ENCODE results near the gene FOXA1. TPM values are rescaled to one million over a fixed set of nuclear protein-coding genes. Genes with fewer than 3 reads are reported as not detected.

Gene FOXA1
- total RNA-seq, 1 donor from 2014 or later = not detected

DNA sequence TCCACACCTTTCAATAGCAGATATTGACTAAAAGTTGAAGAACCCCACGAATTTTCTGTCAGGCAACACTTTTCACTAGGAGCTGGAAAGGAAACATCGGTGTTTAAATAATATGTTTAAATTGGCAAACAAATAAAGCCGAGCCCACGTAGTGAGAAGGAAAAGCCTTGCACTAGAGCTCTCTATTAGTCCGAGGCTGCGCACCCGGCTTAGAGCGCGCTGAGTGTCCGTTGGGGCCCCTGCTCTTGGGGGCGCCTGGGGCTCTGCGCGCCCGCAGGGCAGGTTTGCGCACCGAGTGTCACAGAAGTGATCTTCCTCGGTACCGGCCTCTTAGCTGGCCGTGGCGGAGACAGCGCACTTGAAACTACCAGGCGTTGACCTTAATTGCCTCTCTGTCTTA is 6.8 kb upstream of the FOXA1 start:
- Mint-ChIP-seq H3K36me3 (ENCODE audit: low read depth) (no peaks in the 10 kb centered on the region), H3K9me3 (ENCODE audit: low read depth) (no peaks in the 10 kb centered on the region), H3K27me3 (ENCODE audit: low read depth) (peaks cover 89% of the 10 kb centered on the region), H3K27ac (ENCODE audit: unreplicated experiment) (no peak overlapping the region), H3K4me1 (ENCODE audit: low read depth) (peaks cover 16% of the 10 kb centered on the region), H3K4me3 (ENCODE audit: unreplicated experiment) (no peak overlapping the region)
- no peak for DNase-seq (ENCODE audit: low spot score)
- TF ChIP-seq, protein P1, sequence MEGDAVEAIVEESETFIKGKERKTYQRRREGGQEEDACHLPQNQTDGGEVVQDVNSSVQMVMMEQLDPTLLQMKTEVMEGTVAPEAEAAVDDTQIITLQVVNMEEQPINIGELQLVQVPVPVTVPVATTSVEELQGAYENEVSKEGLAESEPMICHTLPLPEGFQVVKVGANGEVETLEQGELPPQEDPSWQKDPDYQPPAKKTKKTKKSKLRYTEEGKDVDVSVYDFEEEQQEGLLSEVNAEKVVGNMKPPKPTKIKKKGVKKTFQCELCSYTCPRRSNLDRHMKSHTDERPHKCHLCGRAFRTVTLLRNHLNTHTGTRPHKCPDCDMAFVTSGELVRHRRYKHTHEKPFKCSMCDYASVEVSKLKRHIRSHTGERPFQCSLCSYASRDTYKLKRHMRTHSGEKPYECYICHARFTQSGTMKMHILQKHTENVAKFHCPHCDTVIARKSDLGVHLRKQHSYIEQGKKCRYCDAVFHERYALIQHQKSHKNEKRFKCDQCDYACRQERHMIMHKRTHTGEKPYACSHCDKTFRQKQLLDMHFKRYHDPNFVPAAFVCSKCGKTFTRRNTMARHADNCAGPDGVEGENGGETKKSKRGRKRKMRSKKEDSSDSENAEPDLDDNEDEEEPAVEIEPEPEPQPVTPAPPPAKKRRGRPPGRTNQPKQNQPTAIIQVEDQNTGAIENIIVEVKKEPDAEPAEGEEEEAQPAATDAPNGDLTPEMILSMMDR (IDR thresholded peaks at IDR 0.05) = no peak

DNA sequence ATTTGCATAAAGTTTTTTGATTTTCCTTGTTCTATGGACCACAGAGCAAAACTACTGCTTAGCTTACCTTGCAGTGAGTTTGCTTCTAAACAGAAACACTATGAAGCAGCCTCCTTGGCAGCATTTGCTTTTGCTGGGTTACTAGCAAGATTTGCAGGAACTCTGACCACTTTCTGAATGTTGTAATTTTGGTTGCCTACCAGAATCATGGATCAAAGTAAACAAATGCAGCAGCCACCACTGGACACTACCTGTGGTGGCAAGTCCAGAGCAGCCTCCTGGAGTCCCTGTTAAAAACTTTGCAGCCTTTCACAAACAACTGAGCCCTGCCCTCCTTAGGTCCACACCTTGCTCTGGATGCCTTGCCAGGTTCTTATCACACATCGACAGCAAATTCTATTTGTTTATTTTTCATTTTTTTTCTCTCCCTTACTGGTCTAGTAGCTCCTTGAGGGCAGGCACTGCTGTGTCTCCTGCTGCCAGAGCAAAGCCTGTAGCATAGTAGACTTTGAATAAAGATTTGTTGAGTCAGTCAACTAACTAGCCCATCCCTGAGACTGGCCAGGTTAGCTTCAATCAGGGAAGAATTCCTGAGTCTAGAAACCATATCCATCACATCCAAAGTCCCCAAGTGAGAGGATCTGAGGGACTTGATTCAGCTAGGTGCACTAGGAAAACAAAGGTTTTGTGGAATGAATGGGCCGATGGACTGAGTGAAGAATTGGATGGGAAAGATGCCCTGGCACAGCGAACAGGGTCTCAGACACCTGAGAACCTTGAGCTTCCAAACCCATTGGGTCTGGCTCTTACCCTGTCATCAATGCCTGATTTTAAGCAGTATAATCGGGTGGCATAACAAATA is 6.1 kb upstream of the FOXA1 start:
- no peak overlapping the region for H3K27ac Mint-ChIP-seq (ENCODE audit: unreplicated experiment)

DNA sequence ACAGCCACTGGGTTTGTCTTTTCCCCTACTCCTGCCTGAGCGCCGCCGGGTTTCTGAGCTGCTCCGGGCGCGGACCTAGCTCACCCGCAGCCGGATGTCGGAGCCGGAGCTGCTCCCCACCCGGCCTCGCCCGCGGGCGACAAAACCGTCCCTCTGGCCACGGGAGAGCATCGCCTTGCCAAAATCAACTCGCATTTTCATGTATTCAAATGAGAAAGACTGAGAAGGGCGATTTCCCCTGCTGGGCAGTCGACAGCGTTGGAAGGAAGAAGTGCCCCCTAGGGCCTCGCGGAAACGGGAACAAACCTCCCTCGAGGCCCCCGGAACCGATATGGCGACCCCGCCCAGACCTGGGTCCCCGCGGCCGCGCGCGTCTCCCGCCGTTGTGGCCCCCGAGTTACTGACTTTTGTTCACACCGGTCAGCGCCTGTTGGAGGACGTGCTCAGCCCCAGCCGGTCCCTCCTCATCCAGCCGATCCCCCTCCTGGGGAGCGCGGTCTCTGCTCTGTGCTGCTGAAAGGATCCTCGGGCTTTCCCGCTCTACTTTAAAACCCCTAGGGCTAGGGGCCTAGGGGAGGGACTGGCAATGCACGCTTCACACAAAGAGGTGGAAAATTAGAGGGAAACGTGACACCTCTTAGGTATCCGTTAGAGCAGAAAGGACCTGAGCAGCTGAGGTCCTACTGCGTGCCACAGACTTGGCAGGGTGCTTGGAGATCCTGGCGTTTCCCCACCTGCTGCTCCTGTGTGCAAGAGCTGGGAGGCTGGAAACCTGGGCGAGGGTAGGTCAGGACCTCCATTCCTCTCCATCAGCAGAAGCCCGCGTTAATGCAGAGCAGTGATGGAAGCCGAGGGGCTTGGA is 4.7 kb upstream of the FOXA1 start:
- Mint-ChIP-seq H3K36me3 (ENCODE audit: low read depth) (no peaks in the 10 kb centered on the region), H3K4me1 (ENCODE audit: low read depth) (peaks cover 27% of the 10 kb centered on the region), H3K9me3 (ENCODE audit: low read depth) (no peaks in the 10 kb centered on the region), H3K4me3 (ENCODE audit: unreplicated experiment) (peak overlapping the region; percentile 65), H3K27me3 (ENCODE audit: low read depth) (peaks cover 86% of the 10 kb centered on the region), H3K27ac (ENCODE audit: unreplicated experiment) (no peak overlapping the region)
- no peak for DNase-seq (ENCODE audit: low spot score)
- TF ChIP-seq, protein P1 (IDR thresholded peaks at IDR 0.05) = peak; percentile 20

More for the DNA sequence above, 6.1 kb upstream of the FOXA1 start:
- Mint-ChIP-seq H3K9me3 (ENCODE audit: low read depth) (no peaks in the 10 kb centered on the region), H3K36me3 (ENCODE audit: low read depth) (no peaks in the 10 kb centered on the region), H3K4me3 (ENCODE audit: unreplicated experiment) (no peak overlapping the region), H3K27me3 (ENCODE audit: low read depth) (peaks cover 92% of the 10 kb centered on the region), H3K4me1 (ENCODE audit: low read depth) (peaks cover 21% of the 10 kb centered on the region)
- DNase-seq (ENCODE audit: low spot score) = no peak
- TF ChIP-seq, protein P1 (IDR thresholded peaks at IDR 0.05) = no peak

DNA sequence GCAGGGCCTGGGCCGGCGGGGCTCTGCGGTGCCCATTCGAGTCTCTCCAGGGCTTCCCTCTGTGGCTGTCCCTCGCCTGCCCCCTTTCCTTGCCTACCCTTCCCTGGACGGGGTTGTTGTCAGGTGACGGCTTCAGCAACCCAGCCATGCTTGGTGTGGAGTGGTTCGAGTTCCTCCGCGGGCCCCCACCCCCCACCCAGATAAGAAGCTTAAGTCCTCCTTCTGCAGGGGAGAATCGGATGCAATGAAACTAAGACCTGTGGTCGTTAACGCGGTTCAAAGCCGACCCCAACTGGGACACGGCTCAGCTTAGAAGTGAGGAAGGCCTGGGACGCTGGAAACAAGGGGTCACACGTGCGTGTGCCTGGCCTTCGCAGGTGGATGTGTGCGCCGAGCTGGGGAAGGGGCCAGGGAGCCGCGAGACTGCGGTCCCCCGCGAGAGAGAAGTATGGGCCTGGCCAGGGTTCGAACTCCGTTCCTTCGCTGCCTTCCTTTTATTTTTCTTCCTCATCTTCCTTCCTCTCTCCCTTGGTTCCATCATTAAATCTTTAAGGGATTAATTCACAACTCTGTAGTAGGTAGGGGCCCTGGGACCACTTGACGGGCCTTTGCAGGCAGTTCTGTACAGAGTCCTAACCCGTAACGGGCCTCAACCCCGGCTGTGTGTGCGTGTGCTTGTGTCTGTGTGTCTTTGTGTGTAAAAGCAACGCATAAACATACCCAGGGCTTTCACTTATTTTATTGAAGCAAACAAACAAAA is 3.9 kb upstream of the FOXA1 start:
- Mint-ChIP-seq H3K27me3 (ENCODE audit: low read depth) (peaks cover 83% of the 10 kb centered on the region), H3K9me3 (ENCODE audit: low read depth) (no peaks in the 10 kb centered on the region), H3K4me1 (ENCODE audit: low read depth) (peaks cover 32% of the 10 kb centered on the region), H3K27ac (ENCODE audit: unreplicated experiment) (no peak overlapping the region), H3K4me3 (ENCODE audit: unreplicated experiment) (peak overlapping the region; percentile 65), H3K36me3 (ENCODE audit: low read depth) (no peaks in the 10 kb centered on the region)
- TF ChIP-seq, protein P1 (IDR thresholded peaks at IDR 0.05) = no peak
- no peak for DNase-seq (ENCODE audit: low spot score)
